SK-N-MC (cell line): ENCODE measurements around the gene TMEM167B.

Experiments
- EZH2 ChIP-seq: fragments of 200-600 bp; sonication (generic); IDR thresholded peaks from one replicate; pipeline ENCODE4 v1.6.1; 2017; ENCODE audit warnings: antibody characterized with exemption
- FOXP2 ChIP-seq: optimal IDR thresholded peaks from 2 replicates; pipeline ENCODE3; 2011; ENCODE audit warnings: mild to moderate bottlenecking, moderate library complexity; ENCODE audit not compliant: insufficient read depth; ENCODE audit errors: extremely low read length, control extremely low read depth

DNA sequence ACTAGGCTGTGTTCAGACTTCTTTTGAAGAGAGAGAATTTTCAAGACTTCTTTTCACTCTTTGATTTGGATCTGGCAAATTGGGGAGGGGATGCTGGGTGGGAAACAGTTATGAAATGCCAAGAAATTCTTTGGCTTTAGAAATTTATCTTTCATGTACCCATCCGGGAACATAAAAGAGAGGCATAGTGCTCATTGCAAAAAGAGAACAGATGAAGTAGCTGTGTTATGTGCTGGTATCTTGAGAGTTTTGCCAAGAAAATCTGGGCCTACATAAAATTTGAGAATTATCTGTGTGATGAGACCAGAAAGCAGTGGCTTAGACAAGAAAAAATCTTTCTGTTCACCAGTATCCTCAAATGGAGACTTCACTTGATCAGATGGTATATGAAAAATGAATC, 4.3 kb downstream of the TMEM167B start:
- TF ChIP-seq EZH2 (no peak), FOXP2 (no peak)
